GM18526 (cell line): ENCODE results near the gene DGLUCY.

Source experiments
- POLR2A ChIP-seq: IDR thresholded peaks from 3 replicates; pipeline ENCODE4 v1.6.1; 2011; ENCODE audit not compliant: insufficient read length; ENCODE audit errors: extremely low read depth

The DGLUCY gene

DNA sequence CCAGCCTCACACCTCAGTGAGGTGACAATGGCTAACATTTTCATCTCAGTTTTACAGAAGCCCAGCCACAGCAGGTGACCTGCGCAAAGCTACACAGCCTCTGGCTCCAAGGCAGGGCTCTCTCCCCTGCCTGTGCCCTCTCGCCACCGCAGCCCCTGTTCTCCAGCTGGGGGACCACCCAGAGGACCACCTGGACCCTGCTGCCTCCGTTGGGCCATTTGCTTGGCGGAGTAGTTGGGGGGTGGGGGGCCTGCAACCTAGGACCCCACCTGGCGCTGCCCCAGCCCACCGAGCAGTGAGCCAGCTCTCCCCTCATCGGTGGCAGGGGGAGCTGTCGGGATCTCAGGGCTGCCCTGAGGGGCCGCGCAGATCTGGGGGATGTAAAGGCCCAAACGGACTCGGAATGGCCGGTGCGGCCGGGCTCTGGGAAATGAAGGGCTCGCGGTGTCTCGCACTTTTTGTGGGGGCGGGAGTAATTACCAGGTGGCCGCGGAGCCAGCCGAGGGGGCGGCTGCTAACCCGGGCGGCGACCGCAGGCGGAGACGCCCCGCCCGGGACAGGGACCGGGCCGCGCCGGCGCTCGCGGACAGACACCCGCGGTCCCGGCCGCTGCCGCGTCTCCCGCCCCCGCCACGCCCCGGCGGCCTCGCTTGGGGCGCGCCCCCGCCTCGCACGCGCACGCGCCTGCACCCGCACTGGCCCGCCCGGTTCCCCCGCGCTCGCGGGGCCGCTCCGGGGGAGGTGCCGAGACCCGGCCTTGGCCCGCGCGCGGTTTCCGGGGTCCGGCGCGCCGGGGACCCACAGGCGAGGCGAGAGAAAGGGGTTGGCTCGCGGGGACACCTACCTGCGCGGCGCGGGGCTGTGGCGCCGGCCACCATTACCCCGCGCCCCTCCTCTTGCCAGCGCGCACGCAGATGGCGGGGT lies 139.3 kb downstream of the DGLUCY start:
- TF ChIP-seq POLR2A: no peak

- no peak for TF ChIP-seq POLR2A
Measured at GRCh38 chr14:91253795-91254323, 140.0 kb downstream of the DGLUCY start.

GRCh38 chr14:91254461-91254860 lies 140.6 kb downstream of the DGLUCY start:
- TF ChIP-seq POLR2A: no peak

- TF ChIP-seq POLR2A: no peak
Measured at GRCh38 chr14:91255026-91255695, 141.3 kb downstream of the DGLUCY start.

DNA sequence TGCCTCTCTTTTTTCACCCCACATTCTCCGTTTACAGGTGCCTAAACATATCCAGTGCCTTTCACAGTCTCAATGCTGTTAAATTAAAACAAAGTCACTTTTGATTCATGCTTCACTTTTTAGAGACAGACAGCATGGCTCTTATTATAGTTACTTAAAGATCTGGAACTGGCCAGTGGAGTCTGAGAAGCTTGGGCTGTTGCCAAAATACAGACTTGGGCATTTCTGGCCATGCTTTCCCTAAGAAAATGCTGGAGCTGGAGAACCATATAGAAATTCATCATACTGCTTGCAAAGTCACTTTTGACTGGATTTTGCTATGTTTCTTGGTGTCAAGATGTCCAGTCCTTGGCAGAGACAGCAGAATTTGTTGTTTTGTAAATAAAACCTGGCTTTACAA lies 142.8 kb downstream of the DGLUCY start:
- TF ChIP-seq POLR2A: no peak

GRCh38 chr14:91257328-91258010 lies 143.6 kb downstream of the DGLUCY start:
- no peak for TF ChIP-seq POLR2A

DNA sequence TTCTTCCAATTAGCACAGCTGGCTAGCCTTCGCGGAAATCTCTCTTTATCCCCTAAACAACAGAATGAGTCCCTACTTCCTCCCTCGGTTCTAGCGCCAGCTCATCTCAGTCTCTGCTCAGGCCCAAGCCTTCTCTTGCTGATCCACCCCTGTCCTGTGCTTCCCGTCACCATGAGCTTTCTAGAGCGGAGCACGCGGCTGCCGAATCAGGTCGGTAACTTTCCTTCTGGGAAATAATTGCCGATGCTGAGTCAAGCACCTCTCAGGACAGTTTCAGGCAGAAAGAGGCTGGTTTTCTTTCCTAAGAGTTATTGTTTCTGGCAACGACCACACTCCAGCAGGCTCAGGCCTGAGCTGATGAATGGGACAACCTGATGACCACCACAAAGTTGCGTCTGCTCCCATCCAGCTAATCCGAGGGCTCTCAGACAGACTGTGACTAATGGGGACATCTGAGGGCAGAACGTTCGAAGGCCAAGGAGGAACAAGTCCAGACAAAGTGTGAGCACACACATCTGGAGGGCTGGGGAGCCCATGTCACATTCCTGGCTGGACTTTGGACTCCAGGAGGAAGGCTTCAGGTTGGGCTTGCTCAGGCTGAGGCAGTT lies 144.2 kb downstream of the DGLUCY start:
- no peak for TF ChIP-seq POLR2A

DNA sequence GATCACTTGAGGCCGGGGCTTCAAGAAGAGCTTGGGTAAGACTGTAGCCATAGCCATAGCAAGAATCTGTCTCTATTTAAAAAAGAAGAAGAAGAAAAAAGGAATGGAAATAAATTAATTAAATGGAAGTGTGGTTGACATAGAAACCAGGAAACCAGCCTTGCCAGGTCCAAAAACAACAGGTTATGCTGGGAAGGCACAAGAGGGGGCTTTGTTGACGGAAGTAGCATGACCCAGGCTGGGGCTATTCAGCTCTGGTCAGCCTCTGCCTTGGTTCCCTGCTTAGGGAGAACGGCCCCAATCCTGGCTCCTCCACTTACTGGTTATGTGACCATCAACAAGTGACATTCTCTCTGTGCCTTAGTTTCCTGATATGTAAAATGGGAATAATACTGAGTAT lies 145.0 kb downstream of the DGLUCY start:
- TF ChIP-seq POLR2A: no peak

- TF ChIP-seq POLR2A: no peak
Measured at GRCh38 chr14:91261115-91261514, 147.2 kb downstream of the DGLUCY start.

DNA sequence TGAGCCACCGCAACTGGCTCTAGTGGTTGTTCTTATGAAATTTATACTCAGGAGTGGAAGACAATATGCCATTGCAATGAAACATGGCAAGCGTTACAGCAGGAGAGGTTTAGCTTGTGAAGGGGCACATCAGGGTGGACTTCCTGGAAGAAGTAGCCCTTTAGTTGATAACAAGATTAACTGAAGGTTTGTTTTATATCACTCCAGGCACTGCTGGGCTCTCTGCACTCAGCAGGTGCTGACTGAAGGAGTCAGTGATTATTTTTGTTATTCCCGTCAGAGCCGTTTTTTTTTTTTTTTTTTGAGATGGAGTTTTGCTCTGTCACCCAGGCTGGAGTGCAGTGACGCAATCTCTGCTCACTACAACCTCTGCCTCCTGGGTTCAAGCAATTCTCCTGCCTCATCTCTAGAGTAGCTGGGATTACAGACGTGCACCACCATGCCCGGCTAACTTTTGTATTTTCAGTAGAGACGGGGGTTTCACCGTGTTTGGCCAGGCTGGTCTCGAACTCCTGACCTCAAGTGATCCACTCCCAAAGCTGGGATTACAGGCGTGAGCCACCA lies 148.2 kb downstream of the DGLUCY start:
- no peak for TF ChIP-seq POLR2A

GRCh38 chr14:91263329-91263728 lies 149.5 kb downstream of the DGLUCY start:
- no peak for TF ChIP-seq POLR2A

GRCh38 chr14:91264151-91265150 lies 150.6 kb downstream of the DGLUCY start:
- no peak for TF ChIP-seq POLR2A

DNA sequence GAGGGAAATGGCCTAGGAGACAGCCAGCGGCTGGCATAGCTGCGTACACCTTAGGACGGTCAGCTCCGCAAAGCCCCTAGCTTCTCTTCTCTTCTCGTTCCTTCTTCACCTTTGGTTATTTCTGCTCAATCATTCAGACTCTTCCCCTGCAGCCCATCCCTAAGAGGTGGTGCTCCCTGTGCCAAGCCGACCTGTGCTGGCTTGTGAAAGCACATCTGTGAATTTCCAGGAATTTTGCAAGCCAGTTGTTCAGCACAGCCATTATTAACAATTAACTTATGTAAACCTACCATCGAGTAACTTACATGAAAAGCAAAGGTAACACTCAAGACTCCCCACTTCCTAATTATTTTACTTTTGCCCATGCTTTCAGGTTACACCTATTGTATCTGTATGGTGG lies 151.5 kb downstream of the DGLUCY start:
- no peak for TF ChIP-seq POLR2A

DNA sequence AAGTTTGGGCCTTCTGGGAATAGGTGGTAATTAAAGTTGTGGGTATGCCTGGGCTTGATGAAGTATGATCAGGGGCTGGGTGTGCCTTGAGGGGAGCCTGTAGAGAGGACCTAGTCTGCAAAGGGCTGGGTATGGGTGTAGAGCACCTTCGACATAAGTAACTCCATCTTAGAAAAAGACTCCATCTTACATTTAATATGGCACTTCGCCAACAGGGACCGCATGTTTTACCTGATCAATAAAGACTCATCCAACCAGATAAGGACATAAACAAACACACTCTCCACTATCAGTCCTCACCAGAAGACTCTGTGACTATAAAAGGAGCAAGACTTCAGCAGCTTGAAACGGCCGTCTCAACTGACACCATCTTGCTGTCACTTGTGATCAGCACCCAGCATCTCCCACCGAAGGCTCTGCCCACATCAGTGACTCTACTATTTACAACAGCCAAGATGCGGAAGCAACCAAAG lies 154.1 kb downstream of the DGLUCY start:
- no peak for TF ChIP-seq POLR2A
